Body of pancreas (tissue), 4 donors: Measurements from ENCODE around the gene RECK. TPM values are rescaled to one million over a fixed set of nuclear protein-coding genes. Genes with fewer than 3 reads are reported as not detected.
A peak's percentile ranks its signal among the peaks of the same experiment; 100 is the strongest.
"Not testable (repeated sequence)": the region's sequence is repeated elsewhere in the genome, so short reads cannot be mapped to it uniquely, and the experiment has no call there.

ENCODE experiments used
- ATAC-seq: fragments of 150-250 bp; one replicate; pipeline ENCODE4 v1.9.1; 2016
- DNase-seq, 4 donors: peaks; one replicate each; pipeline ENCODE4 v3.0.0-alpha.2; 2019
- H3K27ac ChIP-seq, 4 donors: fragments of 200-600 bp; sonication (generic); 1 replicate in 3 of 4; 2 replicates in 1 of 4; pipeline versions ENCODE4 v1.5.1 to v1.6.1; 2016 to 2019; ENCODE audit warnings: mild to moderate bottlenecking in 1 of 4, mixed read lengths in 1 of 4, moderate library complexity in 1 of 4
- H3K27me3 ChIP-seq, 2 donors: fragments of 200-600 bp; sonication (generic); one replicate each; pipeline ENCODE4 v1.6.0; 2016; ENCODE audit warnings: mild to moderate bottlenecking in 1 of 2
- H3K36me3 ChIP-seq, 2 donors: fragments of 200-600 bp; sonication (generic); replicated peaks in 1 of 2; 2 replicates each; pipeline ENCODE4 v1.5.1; 2016; ENCODE audit warnings: low read depth in 2 of 2; ENCODE audit not compliant: insufficient read depth in 1 of 2
- H3K4me1 ChIP-seq: fragments of 200-600 bp; sonication (generic); one replicate; pipeline ENCODE4 v1.6.0; 2016
- H3K4me3 ChIP-seq, 2 donors: fragments of 200-600 bp; sonication (generic); 1 replicate in 1 of 2; 2 replicates in 1 of 2; pipeline ENCODE4 v1.5.1; 2016 to 2019
- H3K9me3 ChIP-seq, 3 donors: fragments of 200-600 bp; sonication (generic); 1 replicate in 2 of 3; 2 replicates in 1 of 3; pipeline ENCODE4 v1.5.1; 2016
- POLR2A ChIP-seq, 3 donors: fragments of 450-650 bp; IDR thresholded peaks; one replicate each; pipeline ENCODE4 v1.6.1; 2016; ENCODE audit warnings: antibody characterized with exemption in 3 of 3, mild to moderate bottlenecking in 2 of 3
- WGBS, 2 donors: methylation state at CpG; one replicate each; pipeline ENCODE4 v1.1.5; 2017; 5-methylcytosine and 5-hydroxymethylcytosine counted together
- intact Hi-C: fragments of 100-400 bp; cut with DNase I; formaldehyde crosslinking; loops from one replicate; pipeline ENCODE4 v1.15.1; 2023
- total RNA-seq, 2 donors: library from RNA; depleted of rRNA; stranded (reverse); fragments of >200 nt; gene quantifications; one replicate each; pipeline ENCODE4 v1.1.0, GENCODE V29; 2016
- TF ChIP-seq, protein P1 (sequence below), 7 experiments: fragments of 450-650 bp in 4 of 7; fragments of 200-600 bp in 3 of 7; sonication (generic) in 3 of 7; IDR thresholded peaks; one replicate each; pipeline ENCODE4 v1.5.1; 2016 to 2019; ENCODE audit warnings: antibody characterized with exemption in 7 of 7

The RECK gene
- total RNA-seq, 2 donors from 2014 or later, result 2.6 to 7.0 TPM

DNA sequence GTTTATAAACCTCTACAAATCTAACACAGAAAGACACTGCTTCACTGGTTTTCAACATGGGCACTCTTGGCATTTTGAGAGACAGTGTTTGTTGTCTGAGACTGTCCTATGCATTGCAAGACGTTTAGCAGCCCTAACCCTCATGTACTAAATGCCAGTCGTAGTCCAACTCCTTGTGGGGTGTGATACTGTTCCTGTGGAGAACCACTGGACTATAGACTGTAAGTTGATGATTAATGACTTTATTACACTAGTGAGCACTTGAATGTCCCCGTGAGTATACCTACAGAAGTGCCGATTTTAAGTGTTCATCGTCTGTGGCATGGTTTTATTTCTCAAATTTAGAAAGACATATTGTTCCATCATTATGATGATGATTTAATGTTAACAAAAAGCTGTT lies 46.2 kb downstream of the RECK start:
- no peak for ATAC-seq

DNA sequence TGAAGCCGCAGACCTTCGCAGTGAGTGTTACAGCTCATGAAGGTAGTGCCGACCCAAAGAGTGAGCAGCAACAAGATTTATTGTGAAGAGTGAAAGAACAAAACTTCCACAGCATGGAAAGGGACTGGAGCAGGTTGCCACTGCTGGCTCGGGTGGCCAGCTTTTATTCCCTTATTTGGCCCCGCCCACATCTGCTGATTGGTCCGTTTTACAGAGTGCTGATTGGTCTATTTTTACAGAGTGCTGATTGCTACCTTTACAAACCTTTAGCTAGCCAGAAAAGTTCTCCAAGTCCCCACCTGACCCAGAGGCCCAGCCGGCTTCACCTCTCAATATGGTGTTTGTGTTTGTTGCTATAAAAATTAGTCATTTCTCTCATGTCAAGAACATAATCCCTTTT lies 49.7 kb downstream of the RECK start:
- Histone ChIP-seq H3K27ac (no peak overlapping the region), H3K36me3 (no peaks in the 10 kb centered on the region), H3K4me3 (no peak overlapping the region), H3K9me3 (no peaks in the 10 kb centered on the region), H3K27me3 (no peaks in the 10 kb centered on the region), H3K4me1 (peaks cover 9% of the 10 kb centered on the region)
- DNase-seq, result no peak
- ATAC-seq, result no peak
- intact Hi-C loops, result no loop called here
- TF ChIP-seq, protein P1, sequence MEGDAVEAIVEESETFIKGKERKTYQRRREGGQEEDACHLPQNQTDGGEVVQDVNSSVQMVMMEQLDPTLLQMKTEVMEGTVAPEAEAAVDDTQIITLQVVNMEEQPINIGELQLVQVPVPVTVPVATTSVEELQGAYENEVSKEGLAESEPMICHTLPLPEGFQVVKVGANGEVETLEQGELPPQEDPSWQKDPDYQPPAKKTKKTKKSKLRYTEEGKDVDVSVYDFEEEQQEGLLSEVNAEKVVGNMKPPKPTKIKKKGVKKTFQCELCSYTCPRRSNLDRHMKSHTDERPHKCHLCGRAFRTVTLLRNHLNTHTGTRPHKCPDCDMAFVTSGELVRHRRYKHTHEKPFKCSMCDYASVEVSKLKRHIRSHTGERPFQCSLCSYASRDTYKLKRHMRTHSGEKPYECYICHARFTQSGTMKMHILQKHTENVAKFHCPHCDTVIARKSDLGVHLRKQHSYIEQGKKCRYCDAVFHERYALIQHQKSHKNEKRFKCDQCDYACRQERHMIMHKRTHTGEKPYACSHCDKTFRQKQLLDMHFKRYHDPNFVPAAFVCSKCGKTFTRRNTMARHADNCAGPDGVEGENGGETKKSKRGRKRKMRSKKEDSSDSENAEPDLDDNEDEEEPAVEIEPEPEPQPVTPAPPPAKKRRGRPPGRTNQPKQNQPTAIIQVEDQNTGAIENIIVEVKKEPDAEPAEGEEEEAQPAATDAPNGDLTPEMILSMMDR (IDR thresholded peaks at IDR 0.05), result no peak
- TF ChIP-seq POLR2A (IDR thresholded peaks at IDR 0.05), result no peak
- 80 to 91% methylated on average over 7 of the region's 7 CpGs for WGBS, 2 donors

More for the DNA sequence above, 46.2 kb downstream of the RECK start:
- intact Hi-C loops, result no loop called here
- Histone ChIP-seq H3K36me3 (no peaks in the 10 kb centered on the region), H3K4me1 (peaks cover 5% of the 10 kb centered on the region), H3K27me3 (no peaks in the 10 kb centered on the region), H3K4me3 (no peak overlapping the region), H3K27ac (no peak overlapping the region), H3K9me3 (no peaks in the 10 kb centered on the region)
- WGBS, 2 donors, result 87 to 98% methylated on average over 4 to 5 of the region's 5 CpGs
- no peak for DNase-seq
- no peak for TF ChIP-seq POLR2A (IDR thresholded peaks at IDR 0.05)
- TF ChIP-seq, protein P1 (IDR thresholded peaks at IDR 0.05), result no peak

DNA sequence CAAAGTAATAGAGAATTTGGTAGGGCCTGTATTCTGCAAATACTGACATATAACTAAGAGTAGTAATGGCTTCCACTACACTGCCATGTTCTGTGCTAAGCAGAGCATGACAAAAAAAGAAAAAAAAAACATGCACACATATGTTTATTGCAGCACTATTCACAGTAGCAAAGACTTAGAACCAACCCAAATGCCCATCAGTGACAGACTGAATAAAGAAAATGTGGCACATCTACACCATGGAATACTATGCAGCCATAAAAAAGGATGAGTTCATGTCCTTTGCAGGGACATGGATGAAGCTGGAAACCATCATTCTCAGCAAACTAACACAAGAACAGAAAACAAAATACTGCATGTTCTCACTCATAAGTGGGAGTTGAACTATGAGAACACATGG lies 50.3 kb downstream of the RECK start:
- H3K27ac ChIP-seq, H3K36me3 ChIP-seq, H3K9me3 ChIP-seq, H3K27me3 ChIP-seq, ATAC-seq, DNase-seq, intact Hi-C loops, H3K4me3 ChIP-seq: not testable (repeated sequence)
- H3K4me1 ChIP-seq, result peaks cover 15% of the 10 kb centered on the region

DNA sequence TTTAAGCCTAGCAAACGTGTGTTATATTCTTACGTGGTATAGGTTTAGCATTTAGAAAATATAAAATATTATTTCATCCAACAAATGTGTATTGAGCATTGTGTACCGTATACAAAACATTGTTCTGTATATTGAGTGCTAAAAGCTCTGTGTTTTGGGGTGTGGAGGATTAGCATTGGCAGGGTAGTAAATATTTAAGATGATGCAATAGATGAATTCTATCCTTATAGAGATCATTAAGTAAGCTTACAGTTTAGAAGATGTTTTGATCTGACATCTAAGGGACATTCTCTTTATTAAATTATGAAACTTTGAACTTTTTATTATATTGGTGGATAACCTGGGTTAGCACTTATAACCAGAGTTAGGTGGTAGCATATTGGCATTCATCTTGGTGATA lies 51.3 kb downstream of the RECK start:
- no peak for TF ChIP-seq POLR2A (IDR thresholded peaks at IDR 0.05)
- TF ChIP-seq, protein P1 (IDR thresholded peaks at IDR 0.05), result no peak
- Histone ChIP-seq H3K27me3 (no peaks in the 10 kb centered on the region), H3K9me3 (no peaks in the 10 kb centered on the region), H3K4me3 (no peak overlapping the region), H3K36me3 (no peaks in the 10 kb centered on the region), H3K4me1 (peaks cover 16% of the 10 kb centered on the region), H3K27ac (no peak overlapping the region)
- DNase-seq (no peak), ATAC-seq (no peak)
- WGBS, 2 donors, result 78 to 85% methylated on average over 3 of the region's 3 CpGs
- intact Hi-C loops, result no loop called here

DNA sequence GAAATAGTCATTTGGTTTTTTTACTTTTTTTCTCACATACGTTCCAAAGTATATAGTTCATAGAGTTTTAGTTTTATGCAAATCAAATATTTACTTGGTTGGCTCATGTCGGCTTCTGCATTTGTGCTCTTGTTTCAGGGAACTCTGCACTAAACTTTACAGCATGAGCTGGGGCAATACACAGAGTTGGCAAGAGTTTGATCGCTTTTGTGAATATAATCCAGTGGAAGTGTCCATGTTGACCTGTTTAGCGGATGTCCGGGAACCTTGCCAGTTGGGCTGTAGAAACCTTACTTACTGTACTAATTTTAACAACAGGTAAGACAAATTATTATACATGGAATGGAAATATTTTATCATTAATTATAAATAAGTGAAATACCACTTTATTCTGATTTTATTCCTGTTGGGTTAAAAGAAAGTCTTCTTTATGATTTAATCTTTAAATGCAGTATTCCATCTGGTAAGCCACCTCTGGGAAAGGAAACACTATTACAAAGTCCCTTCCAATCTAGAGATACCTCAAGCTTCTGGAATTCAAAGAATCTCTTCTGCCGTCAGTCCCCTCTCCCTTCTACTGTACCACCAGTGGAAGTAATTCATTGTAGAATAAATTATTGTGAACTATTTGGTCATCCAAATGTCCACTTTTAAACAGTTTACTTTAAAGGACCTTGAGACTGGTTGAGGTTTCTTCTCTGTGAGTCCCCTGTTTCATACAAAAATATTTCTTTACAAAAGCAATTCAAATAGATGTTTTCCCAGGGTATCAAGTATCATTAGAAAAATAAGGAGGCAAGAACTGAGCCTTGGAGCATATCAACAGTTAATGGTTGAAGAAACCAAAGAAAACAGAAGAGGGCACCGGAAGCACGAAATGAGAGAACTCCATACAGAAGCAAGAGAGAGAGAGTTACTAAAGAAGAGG lies 54.6 kb downstream of the RECK start:
- H3K36me3 ChIP-seq, result no peaks in the 10 kb centered on the region

More for the DNA sequence above, 54.6 kb downstream of the RECK start:
- TF ChIP-seq, protein P1 (IDR thresholded peaks at IDR 0.05), result no peak
- no peak for TF ChIP-seq POLR2A (IDR thresholded peaks at IDR 0.05)
- peak; percentile 54 to 71 (median 62) for DNase-seq
- H3K27me3 ChIP-seq, result no peaks in the 10 kb centered on the region
- 9 to 18% methylated on average over 8 of the region's 8 CpGs for WGBS, 2 donors
- ATAC-seq, result peak; percentile 82
- no peak overlapping the region for H3K4me3 ChIP-seq
- H3K4me1 ChIP-seq, result peaks cover 16% of the 10 kb centered on the region
- no peaks in the 10 kb centered on the region for H3K9me3 ChIP-seq
- H3K27ac ChIP-seq, result peak overlapping the region in 3 of 4 donors; percentile 0 to 54 (median 14)
- intact Hi-C loops, result no loop called here
